Frontal cortex (tissue), 4 donors: ENCODE measurements around the gene JARID2. TPM values are rescaled to one million over a fixed set of nuclear protein-coding genes. Genes with fewer than 3 reads are reported as not detected.
"Not testable (repeated sequence)": the region's sequence is repeated elsewhere in the genome, so short reads cannot be mapped to it uniquely, and the experiment has no call there.

Source experiments
- DNase-seq, 2 donors: peaks; one replicate each; pipeline ENCODE4 v3.0.0; 2012; ENCODE audit warnings: low spot score in 2 of 2
- FAIRE-seq: peaks from 2 replicates; lab custom pipeline; 2012; peaks lifted over from hg19 to GRCh38; lab: Jason Lieb, UNC
- total RNA-seq: library from RNA; depleted of rRNA; stranded (reverse); fragments of >200 nt; gene quantifications from one replicate; pipeline ENCODE4 v1.2.3, GENCODE V29; 2014
- donor health status: control.
- donor health status: control.
- donor health status: control.

Gene JARID2
- total RNA-seq, 1 donor from 2014 or later, result 16.3 TPM

- FAIRE-seq (no peak), DNase-seq (no peak)
Measured at GRCh38 chr6:15405129-15406068, 159.5 kb downstream of the JARID2 start.

- FAIRE-seq (no peak), DNase-seq (no peak)
Measured at GRCh38 chr6:15406452-15406851, 160.6 kb downstream of the JARID2 start.

DNA sequence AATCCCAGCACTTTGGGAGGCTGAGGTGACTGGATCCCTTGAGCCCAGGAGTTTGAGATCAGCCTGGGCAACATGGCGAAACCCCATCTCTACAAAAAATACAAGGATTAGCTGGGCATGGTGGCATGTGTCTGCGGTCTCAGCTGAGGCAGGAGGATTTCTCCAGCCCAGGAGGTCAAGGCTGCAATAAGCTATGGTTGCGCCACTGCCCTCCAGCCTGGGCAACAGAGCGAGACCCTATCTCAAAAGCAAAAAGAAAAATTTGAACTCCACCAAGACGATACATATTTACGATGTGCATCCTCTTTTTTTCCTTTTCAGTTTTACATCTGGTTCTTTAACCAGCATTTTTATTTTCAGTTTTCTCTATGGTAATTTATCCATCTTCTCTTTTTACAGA is 162.1 kb downstream of the JARID2 start:
- FAIRE-seq, result no peak
- no peak for DNase-seq

- FAIRE-seq (no peak), DNase-seq (no peak)
Measured at GRCh38 chr6:15408758-15409157, 162.9 kb downstream of the JARID2 start.

DNA sequence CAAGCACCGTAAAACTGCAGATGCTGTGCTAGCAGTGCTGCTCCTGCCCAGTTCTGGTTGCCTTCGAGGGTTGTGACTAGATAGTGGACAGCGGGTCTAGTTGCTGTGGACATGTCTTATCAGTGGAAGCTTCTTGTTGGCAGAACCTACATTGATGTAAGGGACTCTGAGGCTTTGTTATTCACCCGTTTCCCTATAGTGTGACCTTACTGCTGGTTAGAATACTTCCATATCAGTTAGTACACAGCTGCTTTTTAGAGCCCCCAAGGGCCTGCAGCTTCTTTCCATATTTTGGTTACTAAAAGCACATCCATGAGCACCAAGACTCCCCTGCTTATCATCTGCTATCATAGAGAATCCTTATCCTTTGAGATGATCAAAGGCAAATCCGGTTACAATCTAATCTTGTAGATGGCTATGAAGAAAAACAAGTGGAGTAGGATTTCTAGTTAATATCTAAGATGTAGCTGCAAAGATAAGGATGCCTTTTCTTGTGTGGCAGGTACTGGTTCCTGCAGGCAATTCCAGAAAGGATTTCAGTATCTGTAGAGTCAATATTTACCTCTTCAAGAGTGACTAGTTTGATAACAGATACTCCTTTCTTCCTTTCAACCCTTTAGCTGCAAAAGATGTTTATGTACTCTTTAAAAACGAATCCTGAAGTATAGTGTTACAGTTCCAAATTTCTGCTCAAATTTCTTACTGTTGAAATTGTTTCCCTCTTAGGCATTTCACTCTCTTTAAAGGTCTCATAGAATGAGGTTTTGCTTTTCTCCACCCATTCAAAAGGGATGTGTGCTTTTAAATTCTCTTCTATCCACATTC is 163.6 kb downstream of the JARID2 start:
- FAIRE-seq (no peak), DNase-seq (no peak)

DNA sequence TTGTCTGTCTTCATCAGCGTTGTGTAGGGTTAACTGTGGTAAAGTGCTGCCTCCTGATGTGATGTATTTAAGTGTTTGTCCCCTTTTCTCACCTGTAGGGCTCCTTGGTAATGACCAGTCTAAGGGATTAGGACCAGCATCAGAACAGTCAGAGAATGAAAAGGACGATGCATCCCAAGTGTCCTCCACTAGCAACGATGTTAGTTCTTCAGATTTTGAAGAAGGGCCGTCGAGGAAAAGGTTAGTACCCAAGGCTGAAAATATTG is 164.2 kb downstream of the JARID2 start:
- FAIRE-seq, result no peak
- no peak for DNase-seq

GRCh38 chr6:15410752-15411151 is 164.9 kb downstream of the JARID2 start:
- DNase-seq, result no peak
- no peak for FAIRE-seq

DNA sequence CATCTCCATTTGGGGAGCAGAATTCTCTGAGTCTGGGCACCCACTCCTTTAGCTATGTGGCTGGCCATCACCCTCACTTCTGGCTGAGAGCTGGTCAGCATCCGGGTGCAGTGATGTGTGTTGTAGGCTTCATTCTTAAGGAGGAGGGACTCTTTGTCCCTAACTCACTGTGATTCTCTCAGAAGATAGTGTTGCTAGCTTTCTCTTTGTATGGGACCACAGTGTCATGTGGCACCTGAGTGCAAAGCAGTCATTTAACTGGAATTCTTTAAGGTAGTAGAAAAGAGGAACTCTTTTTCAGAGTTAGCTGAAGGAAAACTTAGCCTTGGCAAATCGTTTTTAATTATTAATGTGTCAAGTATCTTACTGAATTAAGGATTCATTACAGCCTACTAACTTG is 165.9 kb downstream of the JARID2 start:
- no peak for FAIRE-seq

GRCh38 chr6:15412767-15413166 is 166.9 kb downstream of the JARID2 start:
- no peak for FAIRE-seq

More for the DNA sequence above, 165.9 kb downstream of the JARID2 start:
- DNase-seq, result no peak

GRCh38 chr6:15413466-15414234 is 167.8 kb downstream of the JARID2 start:
- no peak for FAIRE-seq

More at GRCh38 chr6:15412767-15413166, 166.9 kb downstream of the JARID2 start:
- no peak for DNase-seq

GRCh38 chr6:15414235-15414612 is 168.4 kb downstream of the JARID2 start:
- no peak for DNase-seq
- no peak for FAIRE-seq

More at GRCh38 chr6:15413466-15414234, 167.8 kb downstream of the JARID2 start:
- DNase-seq, result no peak

DNA sequence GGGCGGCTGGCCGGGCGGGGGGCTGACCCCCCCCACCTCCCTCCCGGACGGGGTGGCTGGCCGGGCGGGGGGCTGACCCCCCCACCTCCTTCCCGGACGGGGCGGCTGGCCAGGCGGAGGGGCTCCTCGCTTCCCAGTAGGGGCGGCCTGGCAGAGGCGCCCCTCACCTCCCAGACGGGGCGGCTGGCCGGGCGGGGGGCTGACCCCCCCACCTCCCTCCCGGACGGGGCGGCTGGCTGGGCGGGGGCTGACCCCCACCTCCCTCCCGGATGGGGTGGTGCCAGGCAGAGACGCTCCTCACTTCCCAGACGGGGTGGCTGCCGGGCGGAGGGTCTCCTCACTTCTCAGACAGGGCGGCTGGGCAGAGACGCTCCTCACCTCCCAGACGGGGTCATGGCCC is 169.8 kb downstream of the JARID2 start:
- DNase-seq, FAIRE-seq: not testable (repeated sequence)

DNA sequence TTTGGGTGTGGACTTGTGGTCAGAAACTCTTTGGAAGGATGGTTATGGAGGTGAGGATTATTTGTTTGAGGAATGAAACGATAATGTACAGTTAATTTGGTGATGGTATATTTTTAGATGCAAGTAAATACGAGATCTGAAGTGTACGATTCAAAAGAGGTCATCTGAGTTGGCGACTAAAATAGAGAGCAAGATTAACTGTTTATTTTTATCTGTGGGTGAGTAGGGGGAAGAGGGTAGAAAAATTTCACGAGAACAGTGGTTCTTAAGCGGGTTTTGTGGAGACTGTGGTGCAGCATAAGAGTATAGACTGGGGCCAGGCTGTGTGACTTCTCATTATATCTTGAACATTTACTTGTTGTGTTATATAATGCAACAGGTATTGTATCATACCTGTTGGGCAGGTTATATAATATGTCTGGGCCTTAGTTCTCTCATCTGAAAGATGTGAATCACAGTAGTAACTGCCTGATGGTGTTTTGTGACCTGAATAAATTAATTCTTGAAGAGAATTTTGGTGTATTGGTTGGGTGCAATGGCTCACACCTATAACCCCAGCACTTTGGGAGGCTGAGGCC is 171.2 kb downstream of the JARID2 start:
- FAIRE-seq (no peak), DNase-seq (no peak)

GRCh38 chr6:15417811-15418210 is 171.9 kb downstream of the JARID2 start:
- DNase-seq (no peak), FAIRE-seq (no peak)

DNA sequence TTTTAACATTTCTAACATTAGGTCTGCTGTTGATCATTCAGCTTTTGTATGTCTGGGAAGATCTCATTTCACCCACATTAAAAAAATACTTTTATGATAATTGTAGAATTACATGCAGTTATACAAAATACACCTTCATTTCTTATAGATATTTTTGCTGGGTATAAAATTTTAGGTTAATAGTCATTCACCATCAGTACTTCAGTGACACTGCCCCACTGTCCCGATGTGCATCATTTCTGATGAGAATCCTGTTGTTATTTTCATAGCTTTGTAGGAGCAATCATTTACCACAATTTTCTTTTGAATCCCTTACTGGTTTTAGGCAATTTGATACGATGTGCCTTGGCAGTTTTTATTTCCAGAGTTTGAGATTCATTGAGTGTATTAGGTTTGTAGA is 173.6 kb downstream of the JARID2 start:
- DNase-seq (no peak), FAIRE-seq (no peak)

GRCh38 chr6:15420959-15421438 is 175.1 kb downstream of the JARID2 start:
- FAIRE-seq, result no peak
- DNase-seq, result no peak

- DNase-seq (no peak), FAIRE-seq (no peak)
Measured at GRCh38 chr6:15421945-15422733, 176.3 kb downstream of the JARID2 start.

DNA sequence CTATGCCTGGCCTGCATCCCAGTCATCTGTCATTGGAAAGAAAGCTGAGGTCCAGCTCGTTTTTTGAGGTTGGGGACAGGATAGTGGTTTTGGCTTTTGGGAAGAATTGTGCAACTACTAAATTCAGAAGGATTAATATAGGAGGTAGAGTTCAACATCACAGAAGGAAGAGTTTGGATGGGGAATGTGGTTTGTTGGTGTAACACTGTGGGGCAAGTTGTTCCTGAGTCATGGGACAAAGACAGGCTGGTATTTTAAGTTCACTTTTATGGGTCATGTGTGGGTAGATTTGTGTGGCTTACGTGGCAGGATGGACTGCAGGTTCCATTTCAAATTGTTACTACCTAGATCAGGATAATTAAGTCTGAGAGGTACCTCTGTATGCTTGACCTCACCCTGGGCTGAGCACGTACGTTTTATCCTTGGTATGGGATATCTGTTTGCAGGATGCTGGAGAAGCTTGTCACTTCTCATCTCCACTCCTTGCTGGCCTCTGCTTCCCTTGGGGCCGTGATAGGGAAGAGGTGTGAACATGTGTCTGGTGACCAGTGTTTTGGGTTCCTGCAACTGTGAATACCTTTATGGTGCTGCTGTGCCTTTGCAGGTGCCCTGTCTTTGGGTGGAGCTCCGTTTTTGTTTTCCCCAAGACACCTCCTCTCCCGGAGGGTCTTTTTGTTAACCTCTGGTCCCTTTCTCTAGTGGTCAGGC is 177.6 kb downstream of the JARID2 start:
- DNase-seq, result no peak
- no peak for FAIRE-seq
